GM23248 (cell line): ENCODE data around the gene STAT4. TPM values are rescaled to one million over a fixed set of nuclear protein-coding genes. Genes with fewer than 3 reads are reported as not detected.

Experiments used
- DNase-seq: peaks from one replicate; pipeline ENCODE4 v3.0.0-alpha.2; 2015
- H2AFZ ChIP-seq: fragments of 200-600 bp; sonication (generic); 2 replicates; pipeline ENCODE4 v1.6.1; 2016; ENCODE audit warnings: antibody characterized with exemption
- H3F3A ChIP-seq: fragments of 200-600 bp; sonication (generic); 2 replicates; pipeline ENCODE4 v1.6.1; 2016; ENCODE audit warnings: mild to moderate bottlenecking, antibody characterized with exemption, mixed run types; ENCODE audit not compliant: insufficient read depth
- H3K27ac ChIP-seq: fragments of 200-600 bp; sonication (generic); 2 replicates; pipeline ENCODE4 v1.5.1; 2016; ENCODE audit warnings: mild to moderate bottlenecking
- H3K27me3 ChIP-seq: fragments of 200-600 bp; sonication (generic); replicated peaks from 2 replicates; pipeline ENCODE4 v1.6.1; 2016; ENCODE audit warnings: mild to moderate bottlenecking; ENCODE audit not compliant: insufficient read depth
- H3K36me3 ChIP-seq: fragments of 200-600 bp; sonication (generic); 2 replicates; pipeline ENCODE4 v1.6.1; 2016; ENCODE audit warnings: low read depth, mild to moderate bottlenecking
- H3K4me1 ChIP-seq: fragments of 200-600 bp; sonication (generic); 2 replicates; pipeline ENCODE4 v1.6.1; 2016; ENCODE audit warnings: mild to moderate bottlenecking; ENCODE audit not compliant: insufficient read depth
- H3K4me2 ChIP-seq: fragments of 200-600 bp; sonication (generic); one replicate; pipeline ENCODE4 v1.6.1; 2016; ENCODE audit warnings: mild to moderate bottlenecking; ENCODE audit not compliant: unreplicated experiment
- H3K4me3 ChIP-seq: fragments of 200-600 bp; sonication (generic); 2 replicates; pipeline ENCODE4 v1.5.1; 2016; ENCODE audit warnings: mild to moderate bottlenecking
- H3K79me2 ChIP-seq: fragments of 200-600 bp; sonication (generic); 2 replicates; pipeline ENCODE4 v1.6.1; 2016; ENCODE audit warnings: mild to moderate bottlenecking; ENCODE audit not compliant: insufficient read depth
- H3K9ac ChIP-seq: fragments of 200-600 bp; sonication (generic); 2 replicates; pipeline ENCODE4 v1.6.1; 2016; ENCODE audit warnings: mild to moderate bottlenecking
- H3K9me2 ChIP-seq: fragments of 200-600 bp; sonication (generic); 2 replicates; pipeline ENCODE4 v1.6.1; 2016; ENCODE audit warnings: mixed run types, mild to moderate bottlenecking, moderate library complexity; ENCODE audit not compliant: insufficient read depth
- H3K9me3 ChIP-seq: fragments of 200-600 bp; sonication (generic); one replicate; pipeline ENCODE4 v1.6.1; 2017; ENCODE audit warnings: low read depth
- H4K20me1 ChIP-seq: fragments of 200-600 bp; sonication (generic); 2 replicates; pipeline ENCODE4 v1.6.0; 2016; ENCODE audit not compliant: insufficient read depth
- EZH2 ChIP-seq: fragments of 200-600 bp; sonication (generic); IDR thresholded peaks from 2 replicates; pipeline ENCODE4 v1.6.1; 2018; ENCODE audit warnings: antibody characterized with exemption, mild to moderate bottlenecking; ENCODE audit not compliant: insufficient read depth, poor library complexity, severe bottlenecking
- EZH2phosphoT487 ChIP-seq: fragments of 200-600 bp; sonication (generic); IDR thresholded peaks from 2 replicates; pipeline ENCODE4 v1.6.1; 2018; ENCODE audit warnings: antibody characterized with exemption, moderate library complexity, mild to moderate bottlenecking, low read depth; ENCODE audit not compliant: insufficient read depth
- WGBS, 2 experiments: methylation state at CpG; one replicate each; pipeline ENCODE4 v1.1.6; 2015 to 2017; ENCODE audit warnings: low lambda C conversion rate in 2 of 2, low coverage in 1 of 2; ENCODE audit errors: missing lambda C conversion rate in 2 of 2; 5-methylcytosine and 5-hydroxymethylcytosine counted together
- in situ Hi-C: fragments of 300-500 bp; cut with MboI; formaldehyde crosslinking; loops from 2 replicates; pipeline ENCODE4 v1.15.0; 2020
- polyA plus RNA-seq: library from polyadenylated mRNA; unstranded; fragments of >200 nt; fragmentation: Nextera tagmentation; extraction: Ambion mirVana; gene quantifications from 2 replicates; pipeline ENCODE4 v1.2.1, GENCODE V29; 2016
- total RNA-seq: library from RNA; depleted of rRNA; stranded (reverse); fragments of >200 nt; shearing (Covaris generic); gene quantifications from 2 replicates; pipeline ENCODE4 v1.2.3, GENCODE V29; 2014

Gene STAT4
- total and polyA plus RNA-seq, 2 experiments from 2014 or later = 1.9 to 3.2 TPM

GRCh38 chr2:191006997-191007783, 143.6 kb downstream of the STAT4 start:
- no peak overlapping the region for H3K4me2 ChIP-seq
- no peak overlapping the region for H3K4me3 ChIP-seq
- no peak overlapping the region for H3K27ac ChIP-seq
- WGBS, 2 experiments = 75 to 81% methylated on average over 4 of the region's 4 CpGs
- no peaks in the 10 kb centered on the region for H3K9me3 ChIP-seq
- in situ Hi-C loops = no loop called here
- H3K27me3 ChIP-seq = no peaks in the 10 kb centered on the region
- H3K9me2 ChIP-seq = no peaks in the 10 kb centered on the region
- peaks cover 65% of the 10 kb centered on the region for H3K79me2 ChIP-seq
- H3K4me1 ChIP-seq = peaks cover 28% of the 10 kb centered on the region
- TF ChIP-seq EZH2phosphoT487 = no peak
- peaks cover 61% of the 10 kb centered on the region; the same call in 1 of the 2 replicates for H3F3A ChIP-seq
- H4K20me1 ChIP-seq = no peaks in the 10 kb centered on the region; the same call in 1 of the 2 replicates
- no peak for DNase-seq
- peaks cover 87% of the 10 kb centered on the region for H3K36me3 ChIP-seq
- H2AFZ ChIP-seq = no peak overlapping the region
- H3K9ac ChIP-seq = no peak overlapping the region

- in situ Hi-C loops = no loop called here
- DNase-seq = no peak
These were observed 144.5 kb downstream of the STAT4 start for GRCh38 chr2:191006297-191006696.

GRCh38 chr2:191003405-191004309, 147.1 kb downstream of the STAT4 start:
- Histone ChIP-seq H3K4me3 (no peak overlapping the region), H2AFZ (no peak overlapping the region), H3K4me1 (no peaks in the 10 kb centered on the region), H3K27me3 (no peaks in the 10 kb centered on the region), H3K79me2 (peaks cover 31% of the 10 kb centered on the region), H3K9me3 (no peaks in the 10 kb centered on the region), H3K9me2 (no peaks in the 10 kb centered on the region), H3K36me3 (peaks cover 100% of the 10 kb centered on the region), H3K9ac (no peak overlapping the region), H3F3A (peaks cover 77% of the 10 kb centered on the region), H3K4me2 (no peak overlapping the region), H3K27ac (no peak overlapping the region), H4K20me1 (no peaks in the 10 kb centered on the region)
- DNase-seq = no peak
- TF ChIP-seq EZH2 = no peak
- no peak for TF ChIP-seq EZH2phosphoT487
- in situ Hi-C loops = no loop called here
- WGBS, 2 experiments = 93 to 97% methylated on average over 6 of the region's 6 CpGs

More at GRCh38 chr2:191006297-191006696, 144.5 kb downstream of the STAT4 start:
- Histone ChIP-seq H3K79me2 (peaks cover 56% of the 10 kb centered on the region), H3K4me2 (no peak overlapping the region), H3K36me3 (peaks cover 92% of the 10 kb centered on the region), H3K9me3 (no peaks in the 10 kb centered on the region), H3K9me2 (no peaks in the 10 kb centered on the region), H2AFZ (no peak overlapping the region), H3K27ac (no peak overlapping the region), H3K9ac (no peak overlapping the region), H3K4me1 (peaks cover 20% of the 10 kb centered on the region), H3K27me3 (no peaks in the 10 kb centered on the region), H4K20me1 (no peaks in the 10 kb centered on the region; the same call in 1 of the 2 replicates), H3F3A (peaks cover 70% of the 10 kb centered on the region), H3K4me3 (no peak overlapping the region)
- WGBS, 2 experiments = 96 to 100% methylated on average over 3 of the region's 3 CpGs
- TF ChIP-seq EZH2phosphoT487 (no peak), EZH2 (no peak)

GRCh38 chr2:191001624-191002023, 149.2 kb downstream of the STAT4 start:
- WGBS, 2 experiments = 69 to 70% methylated on average over 3 of the region's 3 CpGs
- Histone ChIP-seq H3F3A (peaks cover 59% of the 10 kb centered on the region), H3K9ac (no peak overlapping the region), H2AFZ (no peak overlapping the region), H3K4me1 (no peaks in the 10 kb centered on the region), H3K9me2 (no peaks in the 10 kb centered on the region), H3K4me3 (no peak overlapping the region), H4K20me1 (no peaks in the 10 kb centered on the region), H3K36me3 (peaks cover 100% of the 10 kb centered on the region), H3K9me3 (no peaks in the 10 kb centered on the region), H3K4me2 (no peak overlapping the region), H3K27ac (no peak overlapping the region), H3K79me2 (peaks cover 21% of the 10 kb centered on the region; the same call in 1 of the 2 replicates), H3K27me3 (no peaks in the 10 kb centered on the region)
- in situ Hi-C loops = no loop called here
- no peak for DNase-seq
- no peak for TF ChIP-seq EZH2
- no peak for TF ChIP-seq EZH2phosphoT487
